ENCODE measurements around the gene FBXO31. TPM values are rescaled to one million over a fixed set of nuclear protein-coding genes. Genes with fewer than 3 reads are reported as not detected.

FBXO31 gene
- total and polyA plus RNA-seq, 2 of the 13 experiments (the other 11 are each of a cell fraction or from before 2014, with no cell fraction given), result 92.4 to 101 TPM

- TF ChIP-seq ZNF180 (CRISPR knock-in tag; IDR thresholded peaks at IDR 0.05; ENCODE audit: borderline replicate concordance, low read depth), result no peak
- TF ChIP-seq NFKBIZ (CRISPR knock-in tag; IDR thresholded peaks at IDR 0.05), result no peak
- TF ChIP-seq GZF1 (CRISPR knock-in tag; IDR thresholded peaks at IDR 0.05), result no peak
- no peak for TF ChIP-seq AGO1 (IDR thresholded peaks at IDR 0.05; ENCODE audit: low read depth, low read length, poor library complexity, severe bottlenecking)
- no peak for TF ChIP-seq TBL1XR1 (IDR thresholded peaks at IDR 0.05; ENCODE audit: borderline replicate concordance, low read length, partially characterized antibody)
- TF ChIP-seq KDM4B (CRISPR knock-in tag; IDR thresholded peaks at IDR 0.05), result no peak
- TF ChIP-seq ZNF552 (CRISPR knock-in tag; IDR thresholded peaks at IDR 0.05; ENCODE audit: borderline replicate concordance), result no peak
- CTCF ChIA-PET (ENCODE audit: low intra/inter-chr PET ratio, low total read pairs), result no interaction called here
- no peaks in the 10 kb centered on the region; a peak in 1 of 5 replicates for H3K36me3 ChIP-seq (replicated peaks in 1 of 2; ENCODE audit: control insufficient read depth in 1 of 2, insufficient read depth in 2 of 2, low read length in 2 of 2)
- intact Hi-C loops (cut with micrococcal nuclease; ENCODE audit: unreplicated experiment), result no loop called here
- no peak for DNase-seq (ENCODE audit: low spot score)
- FAIRE-seq, result no peak
- in situ Hi-C loops (cut with HindIII; ENCODE audit: extremely low pct_ligation_motif_present, low pct_unique_long_range_greater_than_20kb), result no loop called here
- no peak overlapping the region for H3K9ac ChIP-seq (ENCODE audit: insufficient read depth, low read depth, low read length)
- no peak overlapping the region for H2AFZ ChIP-seq (ENCODE audit: low read length)
- POLR2A ChIA-PET, result no interaction called here
- no peak; the same call in 1 of the 3 replicates for ATAC-seq
- no peak overlapping the region for H3K4me3 ChIP-seq (replicated peaks in 1 of 3; ENCODE audit: insufficient read depth in 1 of 3, low read depth in 2 of 3, low read length in 3 of 3)
- BruUV-seq (replicated peaks), result no TSS peak
- no peaks in the 10 kb centered on the region for H3K9me3 ChIP-seq (ENCODE audit: low read length)
- H4K20me1 ChIP-seq (ENCODE audit: insufficient read depth, low read length), result no peaks in the 10 kb centered on the region
- 75% methylated on average over 10 of the region's 10 CpGs for WGBS (ENCODE audit: low lambda C conversion rate)
- no peaks in the 10 kb centered on the region for H3K27me3 ChIP-seq (ENCODE audit: control insufficient read depth in 1 of 2, insufficient read depth in 2 of 2, low read length in 2 of 2)
- H3K27ac ChIP-seq (ENCODE audit: extremely low read length, insufficient read depth, low read length), result no peak overlapping the region
- no peak overlapping the region for H3K4me2 ChIP-seq (ENCODE audit: low read depth, low read length)
- peaks cover 8% of the 10 kb centered on the region for H3K4me1 ChIP-seq (ENCODE audit: insufficient read depth, low read length)
- H3K79me2 ChIP-seq (ENCODE audit: insufficient read depth, low read length), result no peaks in the 10 kb centered on the region
Observed at GRCh38 chr16:87304951-87305350, 78.6 kb downstream of the FBXO31 start.

GRCh38 chr16:87303962-87304521, 79.5 kb downstream of the FBXO31 start:
- H3K9ac ChIP-seq (ENCODE audit: insufficient read depth, low read depth, low read length), result no peak overlapping the region
- TF ChIP-seq POLR2A (IDR thresholded peaks at IDR 0.05; ENCODE audit: insufficient read depth in 1 of 2, low read depth in 2 of 2, low read length in 2 of 2) (no peak), TCF7L2 (IDR thresholded peaks at IDR 0.05; ENCODE audit: low read depth, low read length) (no peak), HES4 (CRISPR knock-in tag; IDR thresholded peaks at IDR 0.05; ENCODE audit: borderline replicate concordance) (no peak), SALL1 (CRISPR knock-in tag; IDR thresholded peaks at IDR 0.05) (no peak), JARID2 (CRISPR knock-in tag; IDR thresholded peaks at IDR 0.05; ENCODE audit: insufficient replicate concordance) (no peak), DR1 (CRISPR knock-in tag; IDR thresholded peaks at IDR 0.05) (no peak), NFKBIZ (CRISPR knock-in tag; IDR thresholded peaks at IDR 0.05) (no peak), AHR (CRISPR knock-in tag; IDR thresholded peaks at IDR 0.05) (no peak), DMAP1 (CRISPR knock-in tag; IDR thresholded peaks at IDR 0.05) (no peak), ZNF496 (CRISPR knock-in tag; IDR thresholded peaks at IDR 0.05; ENCODE audit: insufficient replicate concordance) (no peak), ELF1 (CRISPR knock-in tag; IDR thresholded peaks at IDR 0.05) (no peak), PHF21A (CRISPR knock-in tag; IDR thresholded peaks at IDR 0.05) (no peak), YY1 (IDR thresholded peaks at IDR 0.05; ENCODE audit: insufficient read depth, insufficient replicate concordance, low read depth, low read length) (no peak), HOMEZ (CRISPR knock-in tag; IDR thresholded peaks at IDR 0.05; ENCODE audit: low read depth) (no peak), PAX8 (CRISPR knock-in tag; IDR thresholded peaks at IDR 0.05; ENCODE audit: borderline replicate concordance) (no peak)

More at GRCh38 chr16:87303962-87304521, 79.5 kb downstream of the FBXO31 start:
- ATAC-seq (peak; percentile 18; the same call in 1 of the 3 replicates), DNase-seq (ENCODE audit: low spot score) (no peak), FAIRE-seq (no peak)
- intact Hi-C loops (cut with micrococcal nuclease; ENCODE audit: unreplicated experiment) (no loop called here), in situ Hi-C loops (cut with HindIII; ENCODE audit: extremely low pct_ligation_motif_present, low pct_unique_long_range_greater_than_20kb) (no loop called here)
- Histone ChIP-seq H3K9me3 (ENCODE audit: low read length) (no peaks in the 10 kb centered on the region), H3K27ac (ENCODE audit: extremely low read length, insufficient read depth, low read length) (no peak overlapping the region), H4K20me1 (ENCODE audit: insufficient read depth, low read length) (no peaks in the 10 kb centered on the region), H3K27me3 (ENCODE audit: control insufficient read depth in 1 of 2, insufficient read depth in 2 of 2, low read length in 2 of 2) (no peaks in the 10 kb centered on the region), H2AFZ (ENCODE audit: low read length) (no peak overlapping the region), H3K4me1 (ENCODE audit: insufficient read depth, low read length) (peaks cover 8% of the 10 kb centered on the region), H3K36me3 (replicated peaks in 1 of 2; ENCODE audit: control insufficient read depth in 1 of 2, insufficient read depth in 2 of 2, low read length in 2 of 2) (no peaks in the 10 kb centered on the region; a peak in 1 of 5 replicates), H3K4me3 (replicated peaks in 1 of 3; ENCODE audit: insufficient read depth in 1 of 3, low read depth in 2 of 3, low read length in 3 of 3) (no peak overlapping the region), H3K4me2 (ENCODE audit: low read depth, low read length) (no peak overlapping the region; the same call in 1 of the 2 replicates), H3K79me2 (ENCODE audit: insufficient read depth, low read length) (no peaks in the 10 kb centered on the region)
- ChIA-PET CTCF (ENCODE audit: low intra/inter-chr PET ratio, low total read pairs) (no interaction called here), POLR2A (no interaction called here)
- BruUV-seq (replicated peaks), result no TSS peak
- 90% methylated on average over 4 of the region's 4 CpGs for WGBS (ENCODE audit: low lambda C conversion rate)

All from HepG2 (cell line).